ENCODE data around the gene PSPN. TPM values are rescaled to one million over a fixed set of nuclear protein-coding genes. Genes with fewer than 3 reads are reported as not detected.
A peak's percentile ranks its signal among the peaks of the same experiment; 100 is the strongest.
"Not testable (repeated sequence)": the region's sequence is repeated elsewhere in the genome, so short reads cannot be mapped to it uniquely, and the experiment has no call there.

Gene PSPN
- total RNA-seq, 1 donor from 2014 or later = 0.75 TPM

DNA sequence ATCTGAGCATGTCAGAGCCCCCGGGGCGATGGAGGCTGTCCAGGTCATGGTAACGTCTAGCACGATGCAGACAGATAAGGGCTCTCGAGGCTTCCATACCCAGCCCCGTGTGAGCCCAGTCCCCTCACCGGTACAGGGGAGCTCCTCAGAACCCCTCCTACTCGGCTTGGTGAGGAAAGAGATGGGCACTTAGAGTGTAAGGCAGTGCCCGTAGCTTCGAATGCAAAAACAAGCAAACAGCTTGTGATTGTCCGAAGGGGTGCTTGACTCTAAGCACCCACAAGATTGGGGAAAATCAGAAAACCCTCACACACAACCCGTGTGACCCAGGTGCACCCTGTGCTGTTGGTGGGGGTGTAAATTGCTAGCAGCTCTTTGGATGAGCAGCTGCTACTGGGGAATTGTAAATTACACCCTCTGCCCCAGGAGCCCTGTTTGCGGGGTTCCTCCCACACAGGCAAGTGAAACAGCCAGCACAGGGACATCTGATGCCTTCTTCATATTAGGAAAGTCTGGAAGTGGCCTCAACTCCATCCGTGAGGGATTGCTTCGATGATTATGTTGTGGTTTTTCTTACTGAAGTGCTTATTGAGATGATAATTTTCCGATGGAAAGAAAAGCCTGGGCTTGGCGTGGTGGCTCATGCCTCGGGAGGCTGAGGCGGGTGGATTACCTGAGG, 918 bp upstream of the PSPN start:
- no peak for DNase-seq
- ATAC-seq (ENCODE audit: poor library complexity) = no peak
- intact Hi-C loops (cut with DNase I) = no loop called here

DNA sequence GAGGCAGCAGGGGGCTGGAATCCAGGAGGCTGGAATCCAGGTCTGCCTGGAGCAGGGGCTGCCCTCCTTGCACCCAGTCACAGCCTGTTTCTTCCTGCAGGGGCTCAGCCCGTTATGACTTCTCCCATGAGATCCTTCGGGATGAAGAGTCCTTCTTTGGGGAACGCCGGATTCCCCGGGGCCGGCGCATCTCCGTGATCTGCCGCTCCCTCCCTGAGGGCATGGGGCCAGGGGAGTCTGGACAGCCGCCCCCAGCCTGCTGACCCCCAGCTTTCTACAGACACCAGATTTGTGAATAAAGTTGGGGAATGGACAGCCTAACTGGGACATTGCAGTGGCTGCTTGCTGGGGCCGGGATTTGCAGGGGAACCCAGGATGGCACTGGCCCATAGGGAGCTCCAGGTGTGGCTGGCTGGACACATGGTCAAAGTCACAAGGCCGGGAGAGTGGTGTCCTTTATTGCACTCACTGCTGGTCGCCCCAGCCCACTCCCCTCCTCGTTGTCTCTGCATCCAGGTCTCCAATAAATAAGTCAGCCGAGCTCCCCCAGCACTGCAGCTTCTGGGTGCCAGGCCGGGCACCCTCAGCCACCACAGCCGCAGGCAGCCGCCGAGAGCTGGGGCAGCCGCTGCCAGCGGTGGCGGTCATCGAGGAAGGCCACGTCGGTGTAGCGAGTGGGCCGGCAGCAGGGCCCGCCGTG, 872 bp downstream of the PSPN start:
- DNase-seq (no peak), ATAC-seq (ENCODE audit: poor library complexity) (no peak)
- intact Hi-C loops (cut with DNase I) = no loop called here

DNA sequence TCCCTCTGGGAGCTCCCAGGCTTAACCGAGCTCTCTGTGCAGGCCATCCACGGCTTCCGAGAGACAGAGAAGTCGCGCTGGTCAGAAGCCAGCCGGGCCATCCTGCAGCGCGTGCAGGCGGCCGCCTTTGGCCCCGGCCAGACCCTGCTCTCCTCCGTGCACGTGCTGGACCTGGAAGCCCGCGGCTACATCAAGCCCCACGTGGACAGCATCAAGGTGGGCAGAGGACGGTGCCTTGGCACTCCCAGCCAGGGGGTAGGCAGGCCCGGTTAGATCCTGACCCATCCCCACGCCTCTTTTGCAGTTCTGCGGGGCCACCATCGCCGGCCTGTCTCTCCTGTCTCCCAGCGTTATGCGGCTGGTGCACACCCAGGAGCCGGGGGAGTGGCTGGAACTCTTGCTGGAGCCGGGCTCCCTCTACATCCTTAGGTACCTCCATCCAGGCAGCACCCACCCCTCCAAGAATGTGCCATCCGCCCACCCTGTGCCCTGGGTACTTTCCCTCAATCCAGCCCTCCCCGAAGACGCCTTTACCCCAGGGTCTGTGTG, 1.5 kb downstream of the PSPN start:
- ATAC-seq (ENCODE audit: poor library complexity) (no peak), DNase-seq (no peak)
- intact Hi-C loops (cut with DNase I) = no loop called here

DNA sequence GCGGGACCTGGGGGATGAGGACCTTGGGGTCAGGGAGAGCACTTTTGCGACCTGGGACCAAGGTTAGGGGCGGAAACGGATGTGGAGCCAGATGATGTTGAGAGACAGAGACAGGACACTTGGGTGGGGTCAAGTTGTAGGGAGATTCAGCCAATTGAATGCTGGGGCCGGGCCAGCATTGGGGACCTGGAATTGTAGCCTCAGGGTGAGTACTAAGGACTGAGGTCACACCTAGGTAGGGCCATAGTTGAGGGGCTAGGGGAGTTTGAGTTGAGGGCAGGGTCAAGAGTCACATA, 2.0 kb downstream of the PSPN start:
- ATAC-seq (ENCODE audit: poor library complexity) (no peak), DNase-seq (no peak)
- intact Hi-C loops (cut with DNase I) = no loop called here

DNA sequence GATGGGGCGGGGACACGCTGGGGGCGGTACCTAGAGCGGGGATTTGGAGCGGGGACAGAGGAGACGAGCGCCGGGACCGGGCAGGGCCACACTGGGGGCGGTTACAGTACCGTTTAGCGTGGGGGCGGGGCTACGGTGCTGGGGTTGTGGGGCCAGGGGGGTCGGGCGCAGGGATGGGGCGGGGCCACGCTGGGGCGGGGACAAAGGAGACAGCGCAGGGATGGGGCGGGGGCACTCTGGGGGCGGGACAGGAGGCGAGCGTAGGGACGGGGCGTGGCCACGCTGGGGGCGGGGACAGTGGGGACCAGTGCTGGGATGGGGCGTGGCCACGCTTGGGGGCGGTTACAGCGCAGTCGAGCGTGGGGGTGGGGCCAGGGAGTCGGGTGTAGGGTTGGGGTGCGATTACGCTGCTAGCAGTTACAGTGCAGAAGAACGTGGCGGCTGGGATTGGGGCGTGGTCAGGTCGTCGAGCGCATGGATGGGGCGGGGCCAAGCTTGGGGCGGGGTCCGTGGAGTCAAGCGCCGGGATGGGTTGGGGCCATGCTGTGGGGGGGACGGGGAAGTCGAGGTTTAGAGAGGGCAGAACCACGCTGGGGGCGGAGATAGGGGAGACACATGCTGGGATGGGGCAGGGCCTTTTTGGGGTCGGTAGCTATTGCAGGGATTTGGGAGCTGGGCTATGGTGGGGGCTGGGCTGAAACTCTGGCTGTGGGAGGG, 2.5 kb downstream of the PSPN start:
- ATAC-seq (ENCODE audit: poor library complexity) (peak; percentile 87), DNase-seq (peak; percentile 99)
- intact Hi-C loops (cut with DNase I) = no loop called here

DNA sequence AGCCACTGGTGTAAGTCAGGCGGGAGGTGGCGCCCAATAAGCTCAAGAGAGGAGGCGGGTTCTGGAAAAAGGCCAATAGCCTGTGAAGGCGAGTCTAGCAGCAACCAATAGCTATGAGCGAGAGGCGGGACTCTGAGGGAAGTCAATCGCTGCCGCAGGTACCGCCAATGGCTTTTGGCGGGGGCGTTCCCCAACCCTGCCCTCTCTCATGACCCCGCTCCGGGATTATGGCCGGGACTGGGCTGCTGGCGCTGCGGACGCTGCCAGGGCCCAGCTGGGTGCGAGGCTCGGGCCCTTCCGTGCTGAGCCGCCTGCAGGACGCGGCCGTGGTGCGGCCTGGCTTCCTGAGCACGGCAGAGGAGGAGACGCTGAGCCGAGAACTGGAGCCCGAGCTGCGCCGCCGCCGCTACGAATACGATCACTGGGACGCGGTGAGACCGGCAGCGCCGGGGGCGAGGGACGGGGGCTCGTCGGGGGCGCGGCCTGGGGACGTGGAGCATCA, 3.1 kb downstream of the PSPN start, which contains the start of gene ALKBH7:
TSS of gene ALKBH7 (plus strand) at position 201 of the 502 bp plus-strand sequence. CDS start at position 228, 27 bp downstream.
- DNase-seq (peak; percentile 98), ATAC-seq (ENCODE audit: poor library complexity) (peak; percentile 92)
- intact Hi-C loops (cut with DNase I) = no loop called here

DNA sequence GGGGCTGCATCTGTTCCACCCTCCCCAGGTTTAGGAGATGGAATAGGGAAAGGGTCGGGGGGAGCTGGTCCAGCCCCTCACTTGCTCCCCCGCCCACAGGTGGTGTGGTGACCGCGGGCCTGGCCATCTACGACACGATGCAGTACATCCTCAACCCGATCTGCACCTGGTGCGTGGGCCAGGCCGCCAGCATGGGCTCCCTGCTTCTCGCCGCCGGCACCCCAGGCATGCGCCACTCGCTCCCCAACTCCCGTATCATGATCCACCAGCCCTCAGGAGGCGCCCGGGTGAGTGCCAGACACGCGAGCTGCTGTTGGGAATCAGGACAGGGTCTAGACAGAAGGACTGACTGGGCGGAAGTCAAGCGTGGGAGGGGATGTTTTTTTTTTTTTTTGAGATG, 11.4 kb downstream of the PSPN start:
- intact Hi-C loops (cut with DNase I) = no loop called here
- DNase-seq = no peak
- no peak for ATAC-seq (ENCODE audit: poor library complexity)

DNA sequence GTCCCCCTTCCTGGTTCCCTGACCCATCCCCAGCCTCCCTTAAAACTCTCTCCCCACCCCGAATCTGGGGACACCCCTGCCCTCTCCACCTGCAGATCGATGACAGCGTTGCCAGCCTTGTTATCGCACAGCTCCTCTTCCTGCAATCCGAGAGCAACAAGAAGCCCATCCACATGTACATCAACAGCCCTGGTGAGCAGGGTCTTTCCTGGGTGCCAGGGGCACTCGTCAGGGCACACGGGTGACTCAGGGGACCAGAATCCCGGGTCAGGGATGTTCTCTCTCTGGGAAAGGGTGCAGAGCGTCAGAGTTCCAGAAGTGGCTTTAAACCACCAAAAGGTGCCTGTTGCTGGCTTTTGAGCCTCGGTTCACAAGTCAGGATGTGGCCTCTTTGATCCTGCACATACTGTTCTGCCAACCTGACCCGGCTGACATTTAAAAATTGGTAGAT, 13.4 kb downstream of the PSPN start:
- ATAC-seq (ENCODE audit: poor library complexity) (no peak), DNase-seq (no peak)
- intact Hi-C loops (cut with DNase I) = no loop called here

DNA sequence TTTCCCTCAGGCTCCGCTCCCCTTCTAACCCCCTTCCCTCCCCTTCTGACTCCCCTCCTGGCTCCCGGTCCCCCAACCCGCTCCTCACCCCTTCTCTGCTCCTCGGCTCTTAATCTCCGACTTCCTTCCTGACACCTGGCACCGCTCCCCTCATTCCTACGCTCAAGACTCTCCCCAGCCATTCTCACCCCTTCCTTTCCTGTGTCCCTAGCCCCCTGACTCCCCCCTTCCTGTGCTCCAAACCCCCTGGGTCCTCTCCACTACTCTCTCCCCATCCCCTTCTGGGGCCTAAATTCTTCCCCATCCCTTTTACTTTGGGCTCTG, 13.7 kb downstream of the PSPN start:
- ATAC-seq (ENCODE audit: poor library complexity) (no peak), DNase-seq (no peak)
- intact Hi-C loops (cut with DNase I) = no loop called here

DNA sequence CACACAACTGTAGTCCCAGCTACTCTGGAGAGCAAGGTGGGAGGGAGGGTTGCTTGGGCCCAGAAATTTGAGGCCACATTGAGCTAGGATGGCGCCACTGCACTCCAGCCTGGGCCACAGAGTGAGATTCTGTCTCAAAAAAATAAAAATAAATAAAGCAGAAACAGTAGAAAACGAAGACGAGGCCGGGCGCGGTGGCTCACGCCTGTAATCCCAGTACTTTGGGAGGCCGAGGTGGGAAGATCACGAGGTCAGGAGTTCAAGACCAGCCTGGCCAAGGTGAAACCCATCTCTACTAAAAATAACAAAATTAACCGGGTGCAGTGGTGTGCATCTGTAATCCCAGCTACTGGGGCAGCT, 14.9 kb downstream of the PSPN start:
- DNase-seq; ATAC-seq (ENCODE audit: poor library complexity); intact Hi-C loops (cut with DNase I): not testable (repeated sequence)

DNA sequence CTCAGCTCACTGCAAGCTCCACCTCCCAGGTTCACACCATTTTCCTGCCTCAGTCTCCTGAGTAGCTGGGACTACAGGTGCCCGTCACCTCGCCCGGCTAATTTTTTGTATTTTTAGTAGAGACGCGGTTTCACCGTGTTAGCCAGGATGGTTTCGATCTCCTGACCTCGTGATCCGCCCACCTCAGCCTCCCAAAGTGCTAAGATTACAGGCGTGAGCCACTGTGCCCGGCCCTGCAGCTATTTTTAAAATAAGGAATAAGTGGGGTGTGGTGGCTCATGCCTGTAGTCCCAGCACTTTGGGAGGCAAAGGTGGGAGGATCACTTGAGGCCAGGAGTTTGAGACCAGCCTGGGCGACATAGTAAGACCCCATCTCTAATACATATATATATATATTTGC, 15.3 kb downstream of the PSPN start:
- DNase-seq; intact Hi-C loops (cut with DNase I); ATAC-seq (ENCODE audit: poor library complexity): not testable (repeated sequence)

DNA sequence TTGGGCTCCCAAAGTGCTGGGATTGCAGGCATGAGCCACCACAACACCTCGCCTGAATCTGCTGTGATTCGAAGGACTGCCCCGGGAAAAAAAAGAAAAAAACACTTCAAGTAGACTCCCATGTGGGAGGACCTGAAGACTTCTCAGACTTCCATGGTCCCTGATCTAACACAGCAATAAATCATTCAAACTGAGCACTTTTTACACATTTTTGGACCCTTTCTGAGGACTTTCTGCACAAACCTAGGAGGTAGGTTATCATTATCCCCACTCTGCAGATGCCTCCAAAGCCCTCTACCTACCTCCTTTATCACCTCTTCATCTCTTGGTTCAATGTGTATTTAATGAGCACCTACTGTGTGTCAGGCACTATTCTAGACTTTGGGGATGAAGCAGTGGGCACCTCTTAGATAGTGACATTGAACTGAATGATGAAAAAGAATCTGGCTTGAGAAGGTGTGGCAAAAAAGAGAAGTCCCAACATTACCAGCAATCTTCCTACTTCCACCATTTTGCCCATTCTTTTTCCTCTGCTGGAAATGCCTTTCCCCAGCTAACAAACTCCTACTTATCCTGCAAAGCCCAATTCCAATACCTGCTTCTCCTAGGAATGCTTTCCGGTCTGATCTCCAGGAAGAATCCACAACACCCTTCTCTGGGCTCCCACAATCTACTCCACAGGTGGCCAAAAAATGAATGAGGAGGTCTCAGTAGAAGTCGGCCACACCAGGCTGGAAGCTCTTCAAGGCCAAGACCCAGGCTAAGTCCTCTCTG, 16.0 kb downstream of the PSPN start:
- intact Hi-C loops (cut with DNase I) = no loop called here
- no peak for DNase-seq
- no peak for ATAC-seq (ENCODE audit: poor library complexity)

DNA sequence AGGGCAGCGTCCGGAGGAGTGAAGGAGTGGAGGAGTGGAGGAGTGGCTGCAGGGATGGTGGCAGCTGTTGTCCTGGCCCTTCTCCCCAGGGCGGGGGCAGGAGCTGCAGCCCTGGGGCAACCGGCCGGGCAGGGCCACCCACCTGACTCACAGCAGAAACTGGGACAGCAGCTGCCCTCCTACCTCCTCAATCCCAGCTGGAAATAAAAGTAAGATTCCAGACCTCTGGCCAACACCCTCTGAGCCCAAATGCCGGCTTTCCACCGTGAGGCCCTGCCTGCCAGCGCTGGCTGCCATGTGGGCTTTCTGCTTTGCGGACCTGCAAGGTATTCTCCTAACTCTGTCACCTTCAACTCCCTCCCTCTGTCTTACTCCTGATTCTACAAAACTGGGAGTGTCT, 17.7 kb downstream of the PSPN start:
- intact Hi-C loops (cut with DNase I) = no loop called here

DNA sequence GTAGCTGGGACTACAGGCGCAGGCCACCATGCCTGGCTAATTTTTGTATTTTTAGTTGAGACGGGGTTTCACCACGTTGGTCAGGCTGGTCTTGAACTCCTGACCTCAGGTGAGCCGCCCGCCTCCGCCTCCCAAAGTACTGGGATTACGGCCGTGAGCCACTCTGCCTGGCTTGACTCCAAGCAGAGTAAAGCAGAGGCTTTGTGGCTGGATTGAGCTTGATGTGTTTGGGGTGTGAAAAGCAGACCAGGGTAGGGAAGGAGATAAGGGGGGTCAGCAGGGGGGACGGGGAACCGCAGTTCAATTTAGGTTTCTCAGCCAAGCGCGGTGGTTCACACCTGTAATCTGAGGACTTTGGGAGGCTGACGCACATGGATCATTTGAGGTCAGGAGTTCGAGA, 18.6 kb downstream of the PSPN start:
- ATAC-seq (ENCODE audit: poor library complexity) (no peak), DNase-seq (no peak)
- intact Hi-C loops (cut with DNase I) = no loop called here

More for the DNA sequence above, 17.7 kb downstream of the PSPN start:
- no peak for ATAC-seq (ENCODE audit: poor library complexity)
- DNase-seq = no peak

DNA sequence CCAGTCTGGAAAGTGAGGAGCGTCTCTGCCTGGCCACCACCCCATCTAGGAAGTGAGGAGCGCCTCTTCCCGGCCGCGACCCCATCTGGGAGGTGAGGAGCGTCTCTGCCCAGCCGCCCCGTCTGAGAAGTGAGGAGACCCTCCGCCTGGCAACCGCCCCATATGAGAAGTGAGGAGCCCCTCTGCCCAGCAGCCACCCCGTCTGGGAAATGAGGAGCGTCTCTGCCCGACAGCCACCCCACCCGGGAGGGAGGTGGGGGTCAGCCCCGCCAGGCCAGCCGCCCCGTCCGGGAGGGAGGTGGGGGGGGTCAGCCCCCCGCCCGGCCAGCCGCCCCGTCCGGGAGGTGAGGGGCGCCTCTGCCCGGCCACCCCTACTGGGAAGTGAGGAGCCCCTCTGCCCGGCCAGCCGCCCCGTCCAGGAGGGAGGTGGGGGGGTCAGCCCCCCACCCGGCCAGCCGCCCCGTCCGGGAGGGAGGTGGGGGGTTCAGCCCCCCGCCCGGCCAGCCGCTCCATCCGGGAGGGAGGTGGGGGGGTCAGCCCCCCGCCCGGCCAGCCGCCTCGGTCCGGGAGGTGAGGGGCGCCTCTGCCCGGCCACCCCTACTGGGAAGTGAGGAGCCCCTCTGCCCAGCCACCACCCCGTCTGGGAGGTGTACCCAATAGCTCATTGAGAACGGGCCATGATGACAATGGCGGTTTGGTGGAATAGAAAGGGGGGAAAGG, 20.3 kb downstream of the PSPN start:
- intact Hi-C loops (cut with DNase I); DNase-seq; ATAC-seq (ENCODE audit: poor library complexity): not testable (repeated sequence)

DNA sequence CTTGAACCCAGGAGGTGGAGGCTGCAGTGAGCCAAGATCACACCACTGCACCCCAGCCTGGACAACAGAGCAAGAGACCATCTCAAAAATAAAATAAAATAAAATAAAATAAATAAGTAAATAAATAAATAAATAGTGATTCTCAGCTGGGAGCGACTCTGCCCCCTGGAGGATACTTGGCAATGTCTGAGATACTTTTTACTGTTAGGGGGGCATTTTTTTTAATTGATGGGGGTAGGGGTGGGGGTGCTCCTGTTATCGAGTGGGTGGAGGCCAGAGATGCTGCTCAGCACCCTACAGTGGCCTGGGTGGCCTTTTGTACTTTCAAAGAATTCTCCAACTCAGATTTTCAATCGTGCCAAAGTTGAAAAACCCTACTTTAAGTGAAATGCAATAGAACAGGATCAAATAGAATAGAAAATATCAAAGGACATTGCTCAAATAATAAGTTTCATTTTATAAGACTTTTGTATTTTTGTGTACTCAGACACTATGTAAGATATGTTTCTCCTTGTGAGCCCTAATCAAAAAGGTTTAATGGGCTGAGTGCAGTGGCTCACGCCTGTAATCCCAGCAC, 21.5 kb downstream of the PSPN start:
- intact Hi-C loops (cut with DNase I) = no loop called here
- no peak for DNase-seq
- ATAC-seq (ENCODE audit: poor library complexity) = no peak

DNA sequence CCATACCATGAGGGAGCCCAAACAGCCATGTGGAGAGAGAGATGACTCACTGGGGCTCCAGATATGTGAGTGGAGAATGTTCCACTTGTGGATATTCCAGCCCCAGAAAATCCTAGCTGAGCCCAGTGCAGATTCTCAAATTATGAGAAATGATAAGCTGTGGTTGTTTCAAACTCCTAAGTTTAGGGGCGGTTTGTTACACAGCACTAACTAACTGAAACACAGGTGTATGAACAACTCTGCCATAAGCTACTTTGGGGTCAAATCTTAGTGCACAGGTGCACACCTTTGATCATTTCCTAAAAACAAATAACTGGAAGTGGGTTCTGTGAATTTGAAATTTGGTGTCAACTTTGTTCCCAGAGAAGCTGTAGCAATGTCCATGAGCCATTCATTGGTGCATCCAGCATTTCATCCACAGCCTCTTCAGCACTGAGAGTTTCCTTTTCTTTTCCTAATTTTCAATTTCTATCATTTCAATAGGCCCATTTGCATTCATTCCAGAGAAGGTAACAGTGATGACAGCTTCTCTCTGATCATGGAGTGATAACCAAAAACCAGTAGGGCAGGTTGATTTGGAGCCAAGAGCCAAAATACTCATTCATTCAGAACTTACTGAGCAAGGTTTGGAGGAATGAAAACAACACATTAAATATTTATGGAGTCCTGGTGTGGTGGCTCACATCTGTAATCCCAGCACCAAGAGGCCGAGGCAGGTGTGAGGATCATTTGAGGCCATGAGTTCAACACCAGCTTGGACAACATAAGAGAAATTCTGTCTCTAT, 23.2 kb downstream of the PSPN start:
- DNase-seq (no peak), ATAC-seq (ENCODE audit: poor library complexity) (no peak)
- intact Hi-C loops (cut with DNase I) = no loop called here
